Spleen (tissue), 11 donors: ENCODE results near the gene CACNG8. TPM values are rescaled to one million over a fixed set of nuclear protein-coding genes. Genes with fewer than 3 reads are reported as not detected.

ENCODE experiments used
- DNase-seq: peaks from one replicate; pipeline ENCODE4 v3.0.0-alpha.2; 2020
- H3K27ac ChIP-seq, 8 donors: fragments of 200-600 bp; sonication (generic) in 7 of 8; 1 replicate in 4 of 8; 2 replicates in 4 of 8; pipeline versions ENCODE4 v1.5.0 to v1.8.0; 2016 to 2021; ENCODE audit warnings: inconsistent platforms in 4 of 8, mild to moderate bottlenecking in 4 of 8, moderate library complexity in 1 of 8
- H3K27me3 ChIP-seq, 7 donors: fragments of 200-600 bp; sonication (generic) in 6 of 7; replicated peaks in 1 of 7; 1 replicate in 4 of 7; 2 replicates in 3 of 7; pipeline versions ENCODE4 v1.5.0 to v1.8.0; 2016 to 2021; ENCODE audit warnings: inconsistent platforms in 3 of 7, mild to moderate bottlenecking in 1 of 7
- H3K36me3 ChIP-seq, 6 donors: fragments of 200-600 bp; sonication (generic) in 5 of 6; 1 replicate in 4 of 6; 2 replicates in 2 of 6; pipeline versions ENCODE4 v1.5.0 to v1.8.0; 2016 to 2021; ENCODE audit warnings: inconsistent platforms in 2 of 6
- H3K4me1 ChIP-seq, 6 donors: fragments of 200-600 bp; sonication (generic) in 5 of 6; 1 replicate in 3 of 6; 2 replicates in 3 of 6; pipeline versions ENCODE4 v1.5.0 to v1.8.0; 2016 to 2021; ENCODE audit warnings: inconsistent platforms in 3 of 6
- H3K4me3 ChIP-seq, 8 donors: fragments of 200-600 bp; sonication (generic) in 7 of 8; 1 replicate in 4 of 8; 2 replicates in 4 of 8; pipeline versions ENCODE4 v1.5.0 to v1.8.0; 2016 to 2021; ENCODE audit warnings: inconsistent platforms in 4 of 8, mild to moderate bottlenecking in 4 of 8, moderate library complexity in 2 of 8
- H3K9me3 ChIP-seq, 8 donors: fragments of 200-600 bp; sonication (generic) in 7 of 8; 1 replicate in 4 of 8; 2 replicates in 4 of 8; pipeline versions ENCODE4 v1.5.0 to v1.8.0; 2016 to 2021; ENCODE audit warnings: inconsistent platforms in 4 of 8
- CTCF ChIP-seq, 11 experiments: fragments of 200-600 bp in 7 of 11; fragments of 450-650 bp in 4 of 11; sonication (generic) in 4 of 11; IDR thresholded peaks in 8 of 11; conservative IDR thresholded peaks in 3 of 11; 1 replicate in 7 of 11; 2 replicates in 4 of 11; pipeline versions ENCODE4 v1.4.0 to v1.8.0; 2016 to 2021; ENCODE audit warnings: antibody characterized with exemption in 11 of 11, inconsistent platforms in 4 of 11, mild to moderate bottlenecking in 1 of 11
- POLR2A ChIP-seq, 3 donors: fragments of 450-650 bp; IDR thresholded peaks; one replicate each; pipeline ENCODE4 v1.5.1; 2017; ENCODE audit warnings: antibody characterized with exemption in 3 of 3, mild to moderate bottlenecking in 1 of 3
- POLR2AphosphoS5 ChIP-seq, 3 donors: sonication (generic); formaldehyde crosslinking; IDR thresholded peaks; one replicate each; pipeline ENCODE4 v1.5.1; 2017; ENCODE audit warnings: antibody characterized with exemption in 3 of 3
- WGBS, 5 donors: extraction: QIAGEN DNeasy Blood & Tissue Kit in 3 of 5; methylation state at CpG; one replicate each; pipeline versions ENCODE4 v1.1.5 to v1.1.7; 2013 to 2018; 5-methylcytosine and 5-hydroxymethylcytosine counted together
- intact Hi-C: fragments of 100-400 bp; cut with DNase I; formaldehyde crosslinking; loops from one replicate; pipeline ENCODE4 v1.15.0; 2023; ENCODE audit warnings: low total_unique reads
- polyA plus RNA-seq, 3 donors: library from polyadenylated mRNA; stranded (reverse); fragments of 200-250 nt; gene quantifications; one replicate each; pipeline ENCODE4 v1.2.1, GENCODE V29; 2013
- total RNA-seq, 7 donors: library from RNA; depleted of rRNA in 3 of 7; stranded (reverse); fragments of >200 nt in 3 of 7; fragmentation: NEBNext Ultra II Directional in 4 of 7; extraction: Animal tissue kit (Norgen Biotek cat#: 25700) in 4 of 7; gene quantifications; one replicate each; pipeline versions ENCODE4 v1.1.0 to v1.2.1, GENCODE V29; 2016 to 2021
- donor health status: healthy with polysubstance abuse.
- donor health status: DM: no; HTN: no; CAD: no; lungs with moderate emphysema.
- donor health status: DM: no; HTN: no; CAD: no.
- donor health status: Bipolar disorder and iron deficiency.
- donor health status: healthy.
- donor health status: DM: no; HTN: no; CAD: no.
- donor health status: DM: yes; HTN: yes; CAD: no.

CACNG8 gene
- total and polyA plus RNA-seq, 10 donors = 0.02 to 0.11 (median 0.05) TPM; not detected in 6

GRCh38 chr19:53988981-53989380 lies 26.2 kb downstream of the CACNG8 start:
- 85 to 94% (median 90%) methylated on average over 6 of the region's 6 CpGs for WGBS, 5 donors
- peaks cover 0 to 70% (median 24%) of the 10 kb centered on the region in 7 donors for H3K27me3 ChIP-seq
- no peak overlapping the region for H3K4me3 ChIP-seq

GRCh38 chr19:53989600-53990533 lies 27.1 kb downstream of the CACNG8 start:
- 68 to 80% (median 79%) methylated on average over 19 to 22 of the region's 22 CpGs for WGBS, 5 donors
- no peak for DNase-seq
- Histone ChIP-seq H3K4me3 (no peak overlapping the region), H3K27ac (no peak overlapping the region), H3K27me3 (peaks cover 0 to 72% (median 24%) of the 10 kb centered on the region in 7 donors), H3K4me1 (peaks cover 0 to 15% (median 7%) of the 10 kb centered on the region in 6 donors), H3K9me3 (no peaks in the 10 kb centered on the region), H3K36me3 (no peaks in the 10 kb centered on the region)
- intact Hi-C loops = no loop called here
- no peak for TF ChIP-seq POLR2AphosphoS5 (IDR thresholded peaks at IDR 0.05)
- no peak for TF ChIP-seq POLR2A (IDR thresholded peaks at IDR 0.05)
- TF ChIP-seq CTCF (IDR thresholded peaks at IDR 0.05 in 8 of 11, conservative IDR thresholded peaks at IDR 0.05 in 3 of 11) = no peak

More at GRCh38 chr19:53988981-53989380, 26.2 kb downstream of the CACNG8 start:
- no peaks in the 10 kb centered on the region for H3K36me3 ChIP-seq
- DNase-seq = no peak
- TF ChIP-seq POLR2AphosphoS5 (IDR thresholded peaks at IDR 0.05) = no peak
- no peak for TF ChIP-seq POLR2A (IDR thresholded peaks at IDR 0.05)
- TF ChIP-seq CTCF (IDR thresholded peaks at IDR 0.05 in 8 of 11, conservative IDR thresholded peaks at IDR 0.05 in 3 of 11) = no peak
- no peak overlapping the region for H3K27ac ChIP-seq
- no peaks in the 10 kb centered on the region for H3K9me3 ChIP-seq
- intact Hi-C loops = no loop called here
- H3K4me1 ChIP-seq = peaks cover 0 to 15% (median 7%) of the 10 kb centered on the region in 6 donors

GRCh38 chr19:53991224-53992113 lies 28.7 kb downstream of the CACNG8 start, which contains the start of gene CACNG6:
Gene CACNG6, plus strand, starts transcription at chr19:53991637. Its CDS starts 1,241 bp downstream, at chr19:53992878.
- 5 to 12% (median 7%) methylated on average over 38 to 63 of the region's 66 CpGs for WGBS, 5 donors
- H3K4me1 ChIP-seq = peaks cover 0 to 15% (median 7%) of the 10 kb centered on the region in 6 donors
- intact Hi-C loops = no loop called here
- no peak within 1 kb of the TSS for H3K27ac ChIP-seq
- no peak for TF ChIP-seq POLR2A (IDR thresholded peaks at IDR 0.05)
- TF ChIP-seq POLR2AphosphoS5 (IDR thresholded peaks at IDR 0.05) = no peak
- TF ChIP-seq CTCF (IDR thresholded peaks at IDR 0.05 in 8 of 11, conservative IDR thresholded peaks at IDR 0.05 in 3 of 11) = no peak
- no peaks in the 10 kb centered on the region for H3K36me3 ChIP-seq
- H3K4me3 ChIP-seq = peak within 1 kb of the TSS in 5 of 8 donors; percentile 13 to 56 (median 22)
- peaks cover 0 to 81% (median 24%) of the 10 kb centered on the region in 7 donors for H3K27me3 ChIP-seq
- DNase-seq = no peak
- no peaks in the 10 kb centered on the region for H3K9me3 ChIP-seq
